Breast epithelium (tissue), 3 donors: ENCODE results near the gene TAL1.

Source experiments
- POLR2A ChIP-seq: fragments of 450-650 bp; IDR thresholded peaks from one replicate; pipeline ENCODE4 v1.6.1; 2016; ENCODE audit warnings: antibody characterized with exemption, mild to moderate bottlenecking, moderate library complexity
- POLR2AphosphoS5 ChIP-seq, 3 donors: sonication (generic); formaldehyde crosslinking; IDR thresholded peaks; one replicate each; pipeline ENCODE4 v1.6.1; 2017; ENCODE audit warnings: antibody characterized with exemption in 3 of 3
- TF ChIP-seq, protein P1 (sequence below), 3 donors: fragments of 450-650 bp; IDR thresholded peaks; one replicate each; pipeline ENCODE4 v1.5.1; 2016 to 2017; ENCODE audit warnings: antibody characterized with exemption in 3 of 3, mild to moderate bottlenecking in 3 of 3, moderate library complexity in 3 of 3

GRCh38 chr1:47229031-47229885, 2.8 kb downstream of the TAL1 start:
- TF ChIP-seq, protein P1, sequence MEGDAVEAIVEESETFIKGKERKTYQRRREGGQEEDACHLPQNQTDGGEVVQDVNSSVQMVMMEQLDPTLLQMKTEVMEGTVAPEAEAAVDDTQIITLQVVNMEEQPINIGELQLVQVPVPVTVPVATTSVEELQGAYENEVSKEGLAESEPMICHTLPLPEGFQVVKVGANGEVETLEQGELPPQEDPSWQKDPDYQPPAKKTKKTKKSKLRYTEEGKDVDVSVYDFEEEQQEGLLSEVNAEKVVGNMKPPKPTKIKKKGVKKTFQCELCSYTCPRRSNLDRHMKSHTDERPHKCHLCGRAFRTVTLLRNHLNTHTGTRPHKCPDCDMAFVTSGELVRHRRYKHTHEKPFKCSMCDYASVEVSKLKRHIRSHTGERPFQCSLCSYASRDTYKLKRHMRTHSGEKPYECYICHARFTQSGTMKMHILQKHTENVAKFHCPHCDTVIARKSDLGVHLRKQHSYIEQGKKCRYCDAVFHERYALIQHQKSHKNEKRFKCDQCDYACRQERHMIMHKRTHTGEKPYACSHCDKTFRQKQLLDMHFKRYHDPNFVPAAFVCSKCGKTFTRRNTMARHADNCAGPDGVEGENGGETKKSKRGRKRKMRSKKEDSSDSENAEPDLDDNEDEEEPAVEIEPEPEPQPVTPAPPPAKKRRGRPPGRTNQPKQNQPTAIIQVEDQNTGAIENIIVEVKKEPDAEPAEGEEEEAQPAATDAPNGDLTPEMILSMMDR (IDR thresholded peaks at IDR 0.05): no peak
- TF ChIP-seq POLR2A (no peak), POLR2AphosphoS5 (IDR thresholded peaks at IDR 0.05) (no peak)
